NCI-H226 (cell line): ENCODE results near the gene PDCD1.

Experiments used
- DNase-seq: peaks from one replicate; pipeline ENCODE4 v3.0.0-alpha.2; 2015

The PDCD1 gene

DNA sequence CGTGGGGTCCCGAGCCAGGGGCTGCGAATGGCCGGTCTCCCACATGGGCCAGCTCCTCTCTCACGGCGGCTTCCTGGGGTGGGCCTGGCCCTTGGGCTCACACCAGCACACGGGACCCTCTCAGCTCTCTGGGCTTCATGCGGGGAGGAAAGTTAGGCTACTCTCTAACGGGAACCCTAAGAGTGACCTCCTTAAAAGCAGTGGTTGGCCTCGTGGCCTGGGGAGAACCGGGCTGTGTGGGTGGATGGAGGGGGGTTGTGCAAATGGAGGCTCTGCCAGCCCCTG lies 36.7 kb upstream of the PDCD1 start:
- no peak for DNase-seq

DNA sequence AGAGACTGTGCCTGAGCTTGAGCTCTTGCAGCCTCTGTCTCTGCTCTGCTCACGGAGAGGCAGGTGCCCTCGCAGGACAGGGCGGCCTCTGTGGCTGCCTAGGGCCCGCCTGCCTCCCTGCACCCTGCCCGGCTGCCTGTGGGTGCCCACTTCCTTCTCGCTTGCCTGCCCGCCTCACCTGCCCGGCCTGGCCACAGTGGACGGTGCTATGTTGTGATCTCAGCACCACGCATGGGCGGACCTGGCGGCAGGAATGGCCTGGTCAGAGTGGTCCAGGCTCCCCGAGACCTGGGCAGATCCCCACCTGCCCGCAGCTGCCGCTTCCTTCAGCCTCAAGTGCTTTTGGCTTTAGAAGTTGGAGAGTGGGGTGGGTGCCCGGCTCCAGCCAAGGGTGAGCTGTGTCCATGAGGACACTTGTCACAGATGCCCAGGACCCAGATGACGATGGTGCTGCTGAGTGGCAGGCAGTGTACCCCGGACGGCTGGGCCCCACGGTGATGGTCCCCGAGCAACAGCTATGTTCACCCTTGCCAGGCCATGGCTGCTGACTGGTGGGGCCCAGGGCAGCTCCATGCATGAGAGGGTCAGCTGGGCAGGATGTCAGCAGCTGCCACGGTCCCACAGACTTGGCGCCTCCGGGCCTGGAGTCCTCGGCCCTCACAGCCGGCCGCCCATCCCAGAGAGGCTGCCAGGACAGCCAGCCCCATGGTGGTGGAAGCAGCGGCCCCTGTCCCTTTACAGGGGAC lies 36.2 kb upstream of the PDCD1 start:
- DNase-seq = no peak

DNA sequence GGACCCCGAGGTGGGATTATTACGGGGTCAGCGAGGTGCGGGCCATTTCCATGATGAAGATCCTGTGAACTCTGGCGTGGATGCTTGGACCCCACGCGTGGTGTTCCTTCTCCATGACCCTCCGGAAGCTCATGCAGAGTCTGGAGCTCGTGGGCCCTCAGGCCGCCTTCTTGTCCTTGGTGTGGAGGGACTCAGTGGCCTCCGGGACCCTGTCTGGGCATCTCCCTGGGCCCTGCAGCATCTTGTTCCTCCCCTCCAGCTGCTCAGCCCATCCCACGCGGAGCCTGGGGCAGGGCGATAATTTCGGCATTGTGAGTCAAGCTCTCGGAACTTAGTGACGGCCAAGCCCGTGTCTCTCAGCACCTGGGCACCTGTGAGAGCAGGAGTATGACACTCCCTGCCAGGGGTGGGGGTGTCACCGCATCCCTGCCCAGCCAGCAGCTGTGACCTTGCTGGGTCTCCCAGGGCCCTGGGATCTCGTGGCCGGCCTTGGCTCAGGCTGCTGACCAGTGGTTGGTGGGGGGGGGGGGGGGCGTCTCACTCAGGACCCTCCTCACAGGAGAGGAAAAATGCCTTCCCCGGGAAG lies 35.5 kb upstream of the PDCD1 start:
- no peak for DNase-seq

DNA sequence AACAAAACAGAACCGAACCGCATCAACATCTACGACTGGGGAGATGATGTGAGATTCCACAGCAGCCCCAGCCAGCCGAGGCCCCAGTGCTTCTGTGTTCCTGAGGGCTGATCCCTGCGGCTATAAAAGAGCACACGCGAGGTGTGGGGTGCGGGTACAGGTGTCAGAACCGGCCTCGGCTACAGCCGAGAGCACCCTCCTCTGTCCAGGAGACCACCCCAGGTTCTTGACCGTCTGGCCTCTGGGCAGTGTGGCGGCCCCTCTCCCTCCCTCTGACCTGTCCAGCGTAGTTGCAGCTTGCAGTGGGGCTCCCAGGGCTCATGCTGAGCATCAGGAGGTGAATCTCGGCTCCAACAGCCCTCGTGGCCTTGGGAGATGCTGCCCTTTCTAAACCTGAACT lies 34.6 kb upstream of the PDCD1 start:
- DNase-seq = no peak

DNA sequence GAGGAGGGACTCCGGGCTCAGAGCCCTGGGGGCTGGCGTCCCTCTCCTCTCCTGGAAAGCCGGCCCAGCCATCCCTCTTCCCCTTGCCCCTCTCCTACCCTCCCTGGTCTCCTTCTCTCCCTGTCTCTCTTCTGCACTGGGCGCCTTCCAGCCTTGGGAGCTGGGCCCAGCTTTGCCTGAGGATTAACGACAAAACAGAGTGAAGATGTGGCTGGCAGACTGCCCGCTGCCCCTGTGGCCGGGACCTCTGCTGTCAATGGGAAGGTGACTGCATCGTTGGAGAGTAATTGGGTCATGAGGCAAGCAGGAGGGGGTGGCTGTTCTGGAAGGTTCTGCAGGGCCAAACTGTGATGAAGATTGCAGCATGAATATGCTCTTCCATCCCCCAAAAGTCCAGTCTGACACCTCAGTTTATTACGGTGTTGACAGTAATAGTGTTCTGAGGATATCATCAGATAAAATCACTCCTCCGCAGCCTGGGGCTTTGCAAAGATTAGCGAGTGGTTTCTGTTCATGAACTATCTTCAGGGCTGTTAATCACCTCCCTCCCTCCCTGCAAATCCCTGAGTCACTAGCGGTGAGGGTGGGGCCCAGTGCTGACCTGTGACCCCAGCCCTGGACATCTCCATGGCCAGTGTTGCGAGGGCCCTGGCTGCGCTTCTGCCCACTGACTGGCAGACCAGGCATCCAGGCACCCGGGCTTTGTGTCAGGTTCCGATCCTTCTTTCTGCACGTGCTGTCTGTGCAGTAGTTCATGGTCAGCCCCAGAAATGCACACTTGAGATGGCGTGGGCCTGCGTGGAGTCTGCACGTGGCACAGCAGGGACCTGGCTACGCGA lies 33.8 kb upstream of the PDCD1 start:
- peak; percentile 39 for DNase-seq

DNA sequence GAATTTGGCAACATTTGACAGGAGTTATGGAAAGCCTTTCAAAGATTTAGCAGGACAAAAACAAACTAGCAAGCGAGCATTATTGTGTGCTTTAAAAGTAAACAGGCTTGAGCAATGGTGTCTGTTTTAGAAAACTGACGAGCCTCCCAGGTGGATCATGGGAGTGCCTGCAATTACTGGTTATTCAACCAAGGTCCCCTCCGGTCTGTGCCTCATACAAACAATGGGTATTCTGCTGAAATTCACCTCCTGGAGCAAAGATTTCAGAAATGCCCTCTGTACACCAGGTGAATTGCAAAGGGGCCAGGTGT lies 33.2 kb upstream of the PDCD1 start:
- DNase-seq = no peak

DNA sequence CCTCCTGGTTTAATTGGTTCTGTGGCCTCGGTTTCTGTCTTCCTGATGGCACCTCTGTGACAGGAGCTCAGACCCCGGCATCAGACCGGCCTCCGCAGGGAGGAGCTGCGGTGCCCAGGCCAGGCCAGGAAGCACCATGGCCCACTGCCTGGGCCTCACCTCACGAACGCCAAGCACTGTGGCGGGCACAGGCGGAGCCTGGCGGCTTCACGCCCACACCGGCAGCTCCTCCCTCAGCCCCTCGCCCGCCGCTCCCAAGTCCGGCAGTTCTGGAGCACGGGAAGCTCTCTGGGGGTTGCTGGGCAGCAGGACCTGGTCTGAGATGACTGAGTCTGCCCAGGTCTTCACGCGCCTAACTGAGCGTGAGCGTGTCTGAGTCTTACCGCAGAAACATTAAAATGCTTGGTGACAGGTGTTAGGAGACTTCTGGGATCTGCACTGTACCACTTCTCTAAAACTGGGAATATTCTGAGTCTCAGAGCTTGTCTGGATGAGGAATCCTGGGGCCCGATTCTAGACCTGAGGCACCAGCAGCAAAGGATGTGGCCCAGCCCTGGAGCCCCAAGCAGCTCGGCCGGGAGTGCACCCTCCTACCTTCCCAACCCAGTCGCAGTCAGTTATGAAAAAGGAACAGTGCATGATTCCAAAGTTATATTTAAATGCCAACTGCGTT lies 32.8 kb upstream of the PDCD1 start:
- no peak for DNase-seq

DNA sequence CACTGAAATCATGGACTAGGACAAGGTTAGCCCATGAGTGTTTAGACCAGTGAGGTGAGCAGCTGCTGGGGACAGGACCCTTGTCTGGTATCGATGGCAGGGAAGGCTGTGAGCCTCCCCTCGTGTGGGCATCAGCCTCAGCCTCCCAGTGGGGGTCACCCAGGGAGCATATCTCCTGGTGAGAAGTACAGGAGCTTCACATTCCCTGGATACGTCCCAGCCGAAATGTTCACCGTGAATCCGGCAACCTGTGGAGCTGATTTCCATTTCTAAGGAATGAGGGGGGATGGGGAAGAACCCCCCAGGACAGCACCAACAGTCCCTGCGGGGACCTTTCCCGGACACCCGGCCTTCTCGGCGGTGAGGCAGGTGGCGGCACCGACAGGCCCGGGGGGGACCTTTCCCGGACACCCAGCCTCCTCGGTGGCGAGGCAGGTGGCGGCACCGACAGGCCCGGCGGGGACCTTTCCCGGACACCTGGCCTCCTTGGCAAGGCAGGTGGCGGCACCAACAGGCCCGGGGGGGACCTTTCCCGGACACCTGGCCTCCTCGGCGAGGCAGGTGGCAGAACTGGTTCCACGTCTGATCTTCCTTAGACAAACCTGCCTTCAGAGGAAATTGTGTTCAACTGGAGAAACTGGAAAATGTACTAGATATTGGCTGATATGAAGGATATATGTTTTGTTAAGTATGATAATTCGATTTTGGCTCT lies 32.0 kb upstream of the PDCD1 start:
- DNase-seq = no peak

DNA sequence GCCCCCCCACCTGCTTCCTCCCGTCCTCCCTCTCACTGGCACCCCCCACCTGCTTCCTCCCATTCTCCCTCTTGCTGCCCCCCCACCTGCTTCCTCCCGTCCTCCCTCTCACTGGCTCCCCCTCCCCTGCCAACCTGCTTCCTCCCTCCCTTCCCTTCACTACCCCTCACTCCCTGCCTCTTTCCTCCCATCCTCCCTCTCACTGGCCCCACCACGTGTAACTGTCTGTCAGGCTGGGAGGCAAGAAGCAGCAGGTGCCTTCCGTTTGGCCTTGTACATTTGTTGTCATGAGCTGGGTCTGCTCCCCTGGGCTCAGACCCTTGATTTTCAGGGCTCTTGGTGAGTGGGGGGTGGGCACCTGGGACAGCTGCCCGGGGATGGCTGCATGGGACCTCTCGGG lies 29.9 kb upstream of the PDCD1 start:
- no peak for DNase-seq

DNA sequence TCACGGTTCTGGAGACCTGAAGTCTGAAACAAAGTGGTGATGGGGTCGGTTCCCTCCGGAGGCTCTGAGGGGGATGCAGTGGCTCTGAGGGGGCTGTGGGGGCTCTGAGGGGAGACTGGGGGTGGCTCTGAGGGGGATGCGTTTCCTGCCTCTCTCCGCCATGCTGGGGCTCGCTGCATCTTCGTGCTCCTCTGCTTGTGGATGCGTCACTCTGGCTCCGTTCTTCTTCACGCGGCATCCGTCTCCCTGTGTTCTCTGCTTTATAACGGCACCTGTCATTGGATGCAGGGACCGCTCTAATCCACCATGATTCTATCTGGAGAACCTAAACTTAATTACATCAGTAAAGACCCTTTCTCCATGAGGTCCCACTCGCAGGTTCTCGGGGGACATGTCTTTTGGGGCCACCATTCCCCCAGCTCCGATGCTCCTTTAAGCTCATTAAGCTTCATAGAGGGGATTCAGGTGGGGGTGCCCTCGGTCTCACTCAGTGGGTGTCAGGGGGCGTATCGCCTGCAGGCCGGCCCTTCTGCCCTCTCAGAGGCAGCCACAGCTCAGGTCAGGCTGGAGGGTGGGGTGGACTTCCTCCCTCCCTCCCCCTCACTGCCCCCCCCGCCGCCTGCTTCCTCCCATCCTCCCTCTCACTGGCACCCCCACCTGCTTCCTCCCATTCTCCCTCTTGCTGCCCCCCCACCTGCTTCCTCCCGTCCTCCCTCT lies 29.3 kb upstream of the PDCD1 start:
- DNase-seq = no peak

DNA sequence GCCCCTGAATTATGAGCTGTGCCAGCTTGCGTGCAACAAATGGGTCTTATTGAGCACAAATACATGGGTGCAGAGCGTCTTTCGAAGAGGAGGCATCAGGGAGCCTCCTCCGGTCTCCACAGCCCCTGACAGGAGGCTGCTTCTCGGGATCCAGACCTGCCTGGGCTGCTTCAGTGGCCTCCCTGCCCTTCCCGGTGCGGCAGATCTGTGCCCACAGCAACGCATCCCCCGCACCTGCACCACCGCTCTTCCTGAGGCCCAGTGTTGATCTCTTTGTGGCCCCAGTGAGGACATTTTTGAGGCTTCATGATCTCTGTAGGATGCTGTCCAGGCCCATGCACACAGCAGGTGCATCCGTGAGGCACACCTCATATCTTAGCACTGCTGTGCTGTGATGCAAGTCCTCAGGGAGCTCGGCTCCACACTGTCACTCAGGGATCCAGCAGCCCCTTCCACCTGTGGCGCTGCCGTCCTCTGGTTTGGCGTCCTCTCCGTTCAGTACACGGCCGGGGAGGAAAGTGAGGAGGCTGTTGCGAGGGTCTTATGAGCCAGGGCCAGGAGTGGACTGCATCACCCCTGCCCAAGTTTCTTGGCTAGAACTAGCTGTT lies 28.2 kb upstream of the PDCD1 start:
- no peak for DNase-seq

DNA sequence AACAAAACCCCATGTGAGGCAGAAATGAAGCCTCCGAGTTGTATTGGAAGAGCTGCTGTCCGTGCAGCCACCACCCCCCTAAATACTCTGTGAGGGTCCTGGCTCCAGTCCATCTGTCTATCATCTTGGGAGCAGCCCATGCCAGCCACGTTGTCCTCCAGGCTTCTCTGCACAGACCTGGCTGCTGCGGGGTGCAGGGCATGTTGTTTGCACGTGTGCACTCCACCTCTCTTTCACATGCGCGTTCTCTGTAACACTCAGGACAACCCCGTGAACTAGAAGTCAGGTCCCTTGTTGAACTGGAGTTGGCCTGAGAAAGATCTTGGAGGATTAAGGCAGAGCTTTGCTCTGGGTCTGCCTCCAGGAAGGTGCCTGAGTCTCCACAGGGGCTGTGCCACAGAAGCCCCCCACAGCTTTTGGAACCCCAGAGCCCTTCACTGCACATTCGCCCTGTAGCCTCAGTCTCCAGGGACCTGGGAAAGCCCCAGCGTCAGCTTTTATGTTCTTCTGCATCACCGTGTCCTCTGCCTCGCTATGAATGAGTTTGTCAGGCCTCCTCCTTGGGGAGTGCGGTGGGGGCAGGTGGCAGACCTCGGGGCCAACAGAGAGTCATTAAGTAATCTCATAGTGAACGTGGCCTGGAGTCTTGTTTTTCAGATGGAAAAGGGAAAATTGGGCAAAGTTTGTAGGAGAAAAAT lies 27.4 kb upstream of the PDCD1 start:
- DNase-seq = no peak

DNA sequence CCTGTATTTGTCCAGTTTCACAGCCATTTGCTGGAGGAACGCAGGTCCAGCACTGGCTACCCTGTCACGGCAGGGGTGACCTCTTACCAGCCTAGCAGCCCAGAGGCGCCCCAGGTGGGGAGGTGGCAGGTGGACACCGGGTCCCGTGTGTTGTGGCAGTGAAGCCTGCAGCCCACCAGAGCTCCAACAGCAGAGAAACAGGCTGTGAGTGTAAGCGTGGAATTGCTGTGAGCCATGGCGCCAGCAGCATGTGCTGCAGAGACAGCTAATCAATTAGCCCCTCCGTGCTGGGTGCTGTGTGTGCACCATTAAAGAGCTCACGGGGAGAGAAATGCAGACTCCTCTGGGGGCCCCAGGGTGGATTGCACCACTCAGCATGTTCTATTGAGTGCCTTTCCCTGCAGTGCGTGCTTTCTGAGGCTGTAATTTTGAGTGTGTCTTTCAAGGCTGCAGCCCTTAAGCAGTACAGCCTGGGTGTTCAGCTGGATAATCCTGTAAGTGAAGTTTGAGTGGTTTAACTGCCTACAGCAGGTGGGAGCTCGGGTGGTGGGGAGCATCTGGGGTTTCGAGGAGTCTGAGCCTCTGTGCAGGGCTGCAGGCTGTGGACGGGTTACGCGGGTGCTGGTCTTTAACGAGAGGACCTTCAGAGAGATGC lies 26.7 kb upstream of the PDCD1 start:
- no peak for DNase-seq

DNA sequence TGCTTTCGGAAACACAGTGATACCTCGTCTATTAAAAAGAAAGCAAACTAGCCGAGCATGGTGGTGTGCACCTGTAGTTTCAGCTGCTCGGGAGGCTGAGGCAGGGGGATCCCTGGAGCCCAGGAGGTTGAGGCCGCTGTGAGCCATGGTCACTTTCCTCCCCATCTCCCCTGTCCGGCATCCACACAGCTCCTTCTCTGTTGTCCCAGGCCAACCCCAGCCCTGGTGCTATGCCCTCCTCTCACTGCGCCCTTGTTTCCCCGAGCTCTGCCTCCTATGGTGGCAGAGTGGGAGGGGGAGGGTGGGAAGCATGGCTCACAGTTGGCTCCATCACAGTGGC lies 26.2 kb upstream of the PDCD1 start:
- no peak for DNase-seq

DNA sequence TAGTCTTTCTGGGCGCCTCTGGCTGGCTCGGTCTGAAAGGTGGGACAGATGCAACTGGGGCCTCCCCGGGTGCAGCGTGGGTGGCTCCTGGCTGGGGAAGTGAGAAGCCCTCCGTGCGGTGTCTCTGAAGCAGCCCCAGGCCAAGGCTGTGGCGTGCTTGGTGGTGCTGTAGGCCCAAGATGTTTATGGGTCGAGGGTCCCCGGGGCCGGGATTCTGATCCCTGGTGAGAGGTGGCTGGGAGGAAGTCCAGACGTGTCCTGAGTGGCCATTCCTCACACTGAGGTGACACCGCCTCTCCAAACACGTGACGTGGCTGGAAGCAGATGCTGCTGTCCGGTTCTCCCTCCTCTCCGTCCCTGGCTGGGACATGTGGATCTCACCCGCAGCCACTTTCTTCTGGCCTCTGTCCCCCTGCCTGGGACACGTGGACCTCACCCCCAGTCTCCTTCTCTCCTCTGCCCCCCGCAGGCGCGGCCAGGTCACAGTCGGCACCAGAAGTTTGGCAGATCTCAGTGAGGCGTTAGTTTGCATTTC lies 23.5 kb upstream of the PDCD1 start:
- DNase-seq = no peak

DNA sequence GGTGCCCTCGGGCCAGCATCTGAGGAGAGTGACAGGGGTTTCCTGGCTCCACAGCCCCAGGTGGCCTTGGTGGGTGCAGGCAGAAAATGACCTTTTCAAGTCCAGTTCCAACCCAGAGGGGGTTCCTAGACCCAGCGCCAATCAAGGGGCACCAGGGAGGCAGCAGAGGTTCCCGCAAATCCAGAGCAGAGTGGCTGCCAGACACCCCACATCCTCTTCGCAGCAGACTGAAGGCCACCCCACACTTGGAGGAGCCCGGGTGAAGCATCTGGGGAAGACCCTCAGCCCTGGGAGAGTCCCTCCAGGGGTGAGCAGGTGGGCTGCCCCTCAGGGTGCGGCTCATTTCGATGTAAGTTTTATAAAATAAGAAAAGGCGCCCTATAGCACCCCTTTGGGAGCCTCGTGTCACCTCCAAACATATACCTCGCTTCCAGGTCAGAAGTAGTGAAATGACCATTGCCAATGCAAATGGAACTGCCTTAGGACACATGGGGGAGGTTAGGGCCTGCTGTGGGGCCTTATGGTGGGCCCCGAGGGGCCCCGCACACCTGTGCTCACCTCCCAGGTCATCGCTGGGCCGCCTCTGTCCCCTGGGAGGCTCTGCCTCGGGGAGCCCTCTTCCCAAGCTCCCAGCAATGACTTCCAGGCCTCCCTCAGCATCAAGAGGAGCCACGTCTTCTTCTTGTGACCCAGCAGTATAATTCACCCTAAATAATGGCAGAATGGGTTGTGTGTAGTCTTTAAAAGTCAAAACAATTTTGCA lies 21.8 kb upstream of the PDCD1 start:
- DNase-seq = no peak

DNA sequence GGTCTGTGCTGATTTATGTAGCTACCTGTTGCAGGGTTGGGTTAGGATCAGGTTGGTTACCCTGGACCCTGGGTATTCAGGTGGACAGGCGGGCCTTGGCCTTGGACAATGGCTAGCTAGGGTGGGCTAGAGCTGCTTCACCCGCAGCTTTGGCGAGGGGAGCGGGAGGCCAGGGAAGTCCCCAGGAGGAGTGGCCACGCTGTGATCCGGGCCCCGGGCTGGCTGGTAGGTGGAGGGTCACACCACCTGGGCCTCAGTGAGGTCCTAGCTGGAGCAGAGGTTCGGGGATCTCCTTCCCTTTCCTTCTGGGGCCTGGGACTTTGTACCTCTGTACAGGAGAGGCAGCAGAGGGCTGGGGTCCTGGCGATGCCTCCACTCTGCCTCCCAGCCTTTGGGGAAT lies 20.6 kb upstream of the PDCD1 start:
- no peak for DNase-seq

DNA sequence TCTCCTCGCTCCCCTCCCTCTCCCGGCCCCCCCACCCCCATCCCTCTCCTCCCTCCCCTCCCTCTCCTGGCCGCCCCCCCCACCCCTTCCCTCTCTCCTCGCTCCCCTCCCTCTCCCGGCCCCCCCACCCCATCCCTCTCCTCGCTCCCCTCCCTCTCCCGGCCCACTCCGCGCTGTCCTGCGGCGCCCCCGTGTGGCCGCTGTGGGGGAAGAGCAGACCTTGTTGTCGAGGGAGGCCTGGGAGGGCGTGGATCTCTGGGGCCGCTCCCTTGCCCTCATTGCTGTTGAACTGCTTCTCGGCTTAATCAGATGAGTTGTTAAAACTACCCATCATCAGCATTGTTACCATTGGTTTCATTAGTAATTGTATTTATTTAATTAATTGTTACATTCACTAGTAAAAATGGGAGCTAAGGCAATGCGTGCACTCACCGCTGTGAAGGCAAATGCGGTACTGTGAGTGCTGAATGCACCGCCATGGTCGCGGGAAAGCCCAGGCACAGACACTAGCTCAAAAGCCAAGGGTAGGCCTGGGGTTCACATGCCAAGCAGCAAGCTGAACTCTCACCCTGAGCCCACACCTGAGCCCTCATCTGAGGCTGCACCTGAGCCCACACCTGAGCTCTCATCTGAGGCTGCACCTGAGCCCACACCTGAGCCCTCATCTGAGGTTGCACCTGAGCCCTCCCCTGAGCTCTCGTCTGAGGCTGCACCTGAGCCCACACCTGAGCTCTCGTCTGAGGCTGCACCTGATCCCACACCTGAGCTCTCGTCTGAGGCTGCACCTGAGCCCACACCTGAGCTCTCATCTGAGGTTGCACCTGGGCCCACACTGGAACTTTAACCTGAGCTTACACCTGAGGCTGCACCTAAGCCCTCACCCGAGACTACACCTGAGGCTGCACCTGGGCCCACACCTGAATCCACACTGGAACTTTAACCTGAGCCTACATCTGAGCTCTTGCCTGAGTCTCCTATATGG lies 19.6 kb upstream of the PDCD1 start:
- DNase-seq = peak; percentile 64

DNA sequence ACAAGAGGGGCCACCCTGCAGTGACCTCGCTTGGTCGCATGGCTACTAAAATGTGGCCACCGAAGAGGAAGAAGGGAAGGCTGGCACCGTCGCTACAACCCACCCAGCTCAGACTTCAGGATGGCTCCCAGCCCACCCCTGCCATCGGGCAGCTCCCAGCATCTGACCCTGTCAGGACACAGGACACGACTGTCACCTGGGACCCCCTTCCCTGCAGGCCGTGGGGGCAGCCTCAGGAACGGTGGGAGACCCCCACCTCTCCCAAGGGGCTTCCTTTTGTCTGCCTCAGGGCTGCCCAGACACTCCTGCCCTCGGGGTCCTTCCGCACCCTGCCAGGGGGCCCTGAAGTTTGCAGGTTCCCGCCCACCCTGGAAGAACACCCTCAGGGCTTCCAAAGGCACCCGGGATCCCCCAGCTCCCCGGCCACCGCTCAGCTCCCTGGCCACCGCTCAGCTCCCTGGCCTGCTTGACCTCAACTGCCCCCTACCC lies 18.5 kb upstream of the PDCD1 start:
- DNase-seq = no peak
